Caco-2 (cell line): Measurements from ENCODE around the gene NRAS. TPM values are rescaled to one million over a fixed set of nuclear protein-coding genes. Genes with fewer than 3 reads are reported as not detected.

Experiments
- BruUV-seq: library from RNA; stranded (reverse); fragments of 400-500 nt; replicated peaks from 2 replicates; lab custom pipeline; 2021; lab: Mats Ljungman, UMichigan
- CTCF ChIA-PET: fragments of 300-600 bp; sonication (Branson Sonifier 250); formaldehyde crosslinking; loops from one replicate; lab custom pipeline; 2022; ENCODE audit warnings: antibody characterized with exemption; lab: Charles Lee
- POLR2A ChIA-PET: fragments of 300-600 bp; sonication (Branson Sonifier 250); formaldehyde crosslinking; loops from one replicate; lab custom pipeline; 2022; ENCODE audit warnings: antibody characterized with exemption; lab: Charles Lee
- DNase-seq, 2 experiments: peaks; one replicate each; pipeline versions ENCODE4 v3.0.0 to v3.0.0-alpha.2; 2020 to 2022
- H3K27me3 ChIP-seq: replicated peaks from 2 replicates; pipeline ENCODE4 v1.6.0; 2011; ENCODE audit warnings: low read length; ENCODE audit not compliant: control insufficient read depth, insufficient read depth
- H3K36me3 ChIP-seq: 2 replicates; pipeline ENCODE4 v1.5.1; 2011; ENCODE audit warnings: low read length; ENCODE audit not compliant: control insufficient read depth, insufficient read depth
- H3K4me1 ChIP-seq: fragments of 250-450 bp; sonication (Bioruptor Pico); 2 replicates; pipeline ENCODE4 v1.5.1; 2020; ENCODE audit warnings: mild to moderate bottlenecking
- H3K4me3 ChIP-seq: 2 replicates; pipeline ENCODE4 v1.5.1; 2011; ENCODE audit warnings: low read depth, mild to moderate bottlenecking, control low read depth, low read length
- H3K9me3 ChIP-seq: fragments of 250-450 bp; sonication (Bioruptor Pico); 2 replicates; pipeline ENCODE4 v1.5.1; 2020; ENCODE audit warnings: mild to moderate bottlenecking, moderate library complexity
- H3K27ac Mint-ChIP-seq: one replicate; pipeline ENCODE4 v1.8.0; 2022; ENCODE audit warnings: mixed read lengths; ENCODE audit not compliant: unreplicated experiment
- H3K27me3 Mint-ChIP-seq: one replicate; pipeline ENCODE4 v1.8.0; 2022; ENCODE audit warnings: mixed read lengths; ENCODE audit not compliant: insufficient read depth, unreplicated experiment
- H3K36me3 Mint-ChIP-seq: one replicate; pipeline ENCODE4 v1.8.0; 2022; ENCODE audit warnings: mild to moderate bottlenecking, mixed read lengths; ENCODE audit not compliant: insufficient read depth, unreplicated experiment
- H3K4me1 Mint-ChIP-seq: one replicate; pipeline ENCODE4 v1.8.0; 2022; ENCODE audit warnings: low read depth, mixed read lengths; ENCODE audit not compliant: unreplicated experiment
- H3K4me3 Mint-ChIP-seq: one replicate; pipeline ENCODE4 v1.8.0; 2022; ENCODE audit warnings: mild to moderate bottlenecking, moderate library complexity, mixed read lengths; ENCODE audit not compliant: unreplicated experiment
- H3K9me3 Mint-ChIP-seq: one replicate; pipeline ENCODE4 v1.8.0; 2022; ENCODE audit warnings: mixed read lengths; ENCODE audit not compliant: unreplicated experiment
- CTCF ChIP-seq, 2 experiments: fragments of 200-600 bp in 1 of 2; IDR thresholded peaks; 1 replicate in 1 of 2; 2 replicates in 1 of 2; pipeline versions ENCODE4 v1.5.1 to v1.8.0; 2011 to 2022; ENCODE audit warnings: antibody characterized with exemption in 1 of 2, control low read depth in 1 of 2, inconsistent platforms in 1 of 2, low read depth in 1 of 2, low read length in 1 of 2, mild to moderate bottlenecking in 1 of 2, moderate library complexity in 1 of 2; ENCODE audit not compliant: insufficient read depth in 1 of 2, severe bottlenecking in 1 of 2, unreplicated experiment in 1 of 2
- intact Hi-C: fragments of 100-400 bp; cut with micrococcal nuclease; formaldehyde crosslinking; loops from one replicate; pipeline ENCODE4 v1.10.0; 2022; ENCODE audit not compliant: unreplicated experiment
- total RNA-seq: library from RNA; stranded (reverse); gene quantifications from 2 replicates; pipeline ENCODE4 v1.2.3, GENCODE V29; 2022

NRAS gene
- total RNA-seq, 1 experiment from 2014 or later: 39.9 TPM

GRCh38 chr1:114666954-114667353 lies 49.6 kb downstream of the NRAS start:
- Mint-ChIP-seq H3K9me3 (no peaks in the 10 kb centered on the region), H3K27me3 (no peaks in the 10 kb centered on the region), H3K36me3 (no peaks in the 10 kb centered on the region), H3K27ac (no peak overlapping the region), H3K4me3 (no peak overlapping the region), H3K4me1 (peaks cover 21% of the 10 kb centered on the region)
- no TSS peak for BruUV-seq
- CTCF ChIA-PET: no interaction called here
- Histone ChIP-seq H3K36me3 (no peaks in the 10 kb centered on the region), H3K27me3 (no peaks in the 10 kb centered on the region), H3K4me1 (no peaks in the 10 kb centered on the region), H3K4me3 (no peak overlapping the region), H3K9me3 (no peaks in the 10 kb centered on the region)
- no peak for DNase-seq
- POLR2A ChIA-PET: no interaction called here
- TF ChIP-seq CTCF (IDR thresholded peaks at IDR 0.05; ENCODE audit: insufficient read depth in 1 of 2, low read depth in 1 of 2, low read length in 1 of 2, severe bottlenecking in 1 of 2, unreplicated experiment in 1 of 2): no peak
- intact Hi-C loops: no loop called here

DNA sequence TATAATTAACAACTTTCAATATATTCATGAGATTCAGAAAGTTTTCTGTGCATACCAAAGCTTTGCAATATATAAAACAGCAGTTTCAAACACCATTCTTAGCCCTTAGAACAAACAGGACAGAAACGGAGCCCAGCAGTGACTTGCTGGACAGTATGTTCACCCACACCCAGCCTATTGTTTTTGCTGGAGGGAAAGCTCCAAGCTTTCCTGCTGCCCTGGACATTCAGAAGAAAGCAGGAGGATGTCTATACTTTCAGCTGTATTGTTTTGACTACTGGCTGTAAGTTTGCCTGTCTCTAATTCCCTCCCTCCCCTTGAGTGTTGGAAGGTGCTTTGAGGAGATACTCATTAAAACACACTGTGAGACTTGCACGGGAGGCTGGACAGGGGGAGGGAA lies 56.3 kb downstream of the NRAS start:
- intact Hi-C loops: no loop called here
- no peaks in the 10 kb centered on the region for H3K36me3 Mint-ChIP-seq
- no peak for TF ChIP-seq CTCF (IDR thresholded peaks at IDR 0.05; ENCODE audit: insufficient read depth in 1 of 2, low read depth in 1 of 2, low read length in 1 of 2, severe bottlenecking in 1 of 2, unreplicated experiment in 1 of 2)
- H3K27ac Mint-ChIP-seq: no peak overlapping the region
- ChIA-PET CTCF (interaction anchor here (1.5 kb wide), 1 partner anchor 9 kb away, joined by 3 read pairs; the partner anchor contains the start of gene DENND2C), POLR2A (no interaction called here)
- Histone ChIP-seq H3K4me1 (no peaks in the 10 kb centered on the region), H3K27me3 (no peaks in the 10 kb centered on the region), H3K4me3 (no peak overlapping the region), H3K36me3 (no peaks in the 10 kb centered on the region), H3K9me3 (no peaks in the 10 kb centered on the region)
- H3K4me3 Mint-ChIP-seq: no peak overlapping the region
- no TSS peak for BruUV-seq
- H3K27me3 Mint-ChIP-seq: peaks cover 3% of the 10 kb centered on the region
- H3K9me3 Mint-ChIP-seq: no peaks in the 10 kb centered on the region
- H3K4me1 Mint-ChIP-seq: peaks cover 13% of the 10 kb centered on the region
- no peak for DNase-seq

Other genes starting within 250 kb of the NRAS start
- gene TRIM33, start 205.6 kb downstream of the NRAS start, total RNA-seq: 28.7 and 30.4 TPM in 2 replicates
- gene BCAS2, start 135.2 kb downstream of the NRAS start, total RNA-seq: 29.8 and 30.1 TPM in 2 replicates
- 1.1 TPM in 2 replicates for gene DENND2C, start 46.7 kb downstream of the NRAS start, total RNA-seq
- gene AMPD1, start 21.2 kb downstream of the NRAS start, total RNA-seq: not detected in 2 replicates
- 380 and 403 TPM in 2 replicates for gene CSDE1, start 41.2 kb upstream of the NRAS start, total RNA-seq
- 41.9 and 47.7 TPM in 2 replicates for gene SIKE1, start 63.9 kb upstream of the NRAS start, total RNA-seq
- not detected in 2 replicates for gene SYCP1, start 138.1 kb upstream of the NRAS start, total RNA-seq